ENCODE measurements around the gene VIPAS39. TPM values are rescaled to one million over a fixed set of nuclear protein-coding genes. Genes with fewer than 3 reads are reported as not detected.

VIPAS39 gene
- total RNA-seq, 1 donor from 2014 or later = 18.7 TPM

Other genes starting within 250 kb of the VIPAS39 start
- gene NGB, start 186.4 kb downstream of the VIPAS39 start, total RNA-seq = not detected in 2 replicates
- gene POMT2, start 136.7 kb downstream of the VIPAS39 start, total RNA-seq = 20.5 and 22.1 TPM in 2 replicates
- 5.3 and 7.0 TPM in 2 replicates for gene GSTZ1, start 136.6 kb downstream of the VIPAS39 start, total RNA-seq
- 28.1 and 28.4 TPM in 2 replicates for gene TMED8, start 80.5 kb downstream of the VIPAS39 start, total RNA-seq
- gene SAMD15, start 80.2 kb downstream of the VIPAS39 start, total RNA-seq = 0.29 and 1.1 TPM in 2 replicates
- 0.18 and 0.91 TPM in 2 replicates for gene NOXRED1, start 34.1 kb downstream of the VIPAS39 start, total RNA-seq
- gene AHSA1, start 492 bp upstream of the VIPAS39 start, total RNA-seq = 370 and 383 TPM in 2 replicates
- gene ISM2, start 41.2 kb upstream of the VIPAS39 start, total RNA-seq = 0.08 TPM in 1 of 2 replicates, not detected in the other
- gene SPTLC2, start 159.0 kb upstream of the VIPAS39 start, total RNA-seq = 29.9 and 31.9 TPM in 2 replicates

All from activated T-helper 1 cell treated with anti-CD3 and anti-CD28 coated beads, Interleukin-12 subunit alpha, Interleukin-12 subunit beta, Interleukin-2, Interleukin-4 antibody, amounts not matched to agents 30 ng/mL and 10 ng/mL and 1 ng/mL, durations not matched to agents 14 hours and 24 hours and 36 hours (primary cell).